Nephron progenitor cell (in vitro differentiated cells): ENCODE measurements around the gene PFKP.
A peak's percentile ranks its signal among the peaks of the same experiment; 100 is the strongest.

ENCODE experiments used
- DNase-seq: peaks from one replicate; pipeline ENCODE4 v3.0.0; 2021
- H3K27ac Mint-ChIP-seq: 2 replicates; pipeline ENCODE4 v1.8.0; 2021; ENCODE audit warnings: mild to moderate bottlenecking, moderate library complexity, mixed read lengths
- H3K27me3 Mint-ChIP-seq: 2 replicates; pipeline ENCODE4 v1.8.0; 2021; ENCODE audit warnings: mild to moderate bottlenecking, low read depth, mixed read lengths; ENCODE audit not compliant: poor library complexity
- H3K36me3 Mint-ChIP-seq: 2 replicates; pipeline ENCODE4 v1.8.0; 2021; ENCODE audit warnings: low read depth, mixed read lengths
- H3K4me1 Mint-ChIP-seq: 2 replicates; pipeline ENCODE4 v1.8.0; 2021; ENCODE audit warnings: mixed read lengths
- H3K4me3 Mint-ChIP-seq: 2 replicates; pipeline ENCODE4 v1.8.0; 2021; ENCODE audit warnings: mild to moderate bottlenecking, moderate library complexity, mixed read lengths
- H3K9me3 Mint-ChIP-seq: 2 replicates; pipeline ENCODE4 v1.8.0; 2021; ENCODE audit warnings: mild to moderate bottlenecking, moderate library complexity, mixed read lengths
- TF ChIP-seq, protein P1 (sequence below): fragments of 200-600 bp; sonication (generic); IDR thresholded peaks from 2 replicates; pipeline ENCODE4 v1.5.0; 2021; ENCODE audit warnings: antibody characterized with exemption

The PFKP gene

DNA sequence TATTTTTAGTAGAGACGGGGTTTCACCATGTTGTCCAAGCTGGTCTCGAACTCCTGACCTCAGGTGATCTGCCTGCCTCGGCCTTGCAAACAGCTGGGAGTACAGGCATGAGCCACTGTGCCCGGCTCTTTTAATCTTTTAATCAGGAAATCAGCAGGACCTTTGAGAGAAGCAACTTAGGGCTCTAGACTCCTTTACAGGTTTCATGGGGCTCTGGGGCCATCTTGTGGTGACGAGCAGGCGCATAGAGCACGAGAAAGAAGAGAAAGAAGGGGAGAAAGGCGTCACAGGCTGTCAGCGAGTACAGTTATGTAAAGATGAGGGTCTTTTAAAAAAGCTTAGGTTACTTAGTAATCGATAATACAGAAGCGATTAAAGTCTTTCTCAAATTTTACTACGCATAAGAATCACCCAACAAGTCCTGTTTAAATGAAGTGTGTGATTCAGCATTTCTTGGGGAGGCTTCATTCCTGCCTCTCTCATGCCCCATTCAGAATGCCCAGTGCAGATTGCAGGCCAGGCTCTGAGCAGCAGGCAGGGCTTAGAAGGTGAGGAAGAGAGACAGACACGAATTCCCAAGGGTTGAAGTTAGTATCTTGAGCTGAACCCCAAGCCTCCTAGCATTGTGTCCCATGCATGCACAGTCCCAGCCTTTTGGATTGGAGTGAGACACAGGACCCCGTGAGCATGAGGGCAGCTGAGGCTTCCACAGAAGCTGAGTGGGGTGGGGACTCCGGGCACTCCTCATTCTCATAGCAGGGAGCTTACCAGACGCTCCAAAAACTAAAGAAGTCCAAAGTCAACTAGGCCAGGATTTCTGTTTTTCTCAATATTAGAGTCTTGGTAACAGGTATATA is 23.6 kb upstream of the PFKP start:
- Mint-ChIP-seq H3K27ac (no peak overlapping the region), H3K4me1 (peaks cover 46% of the 10 kb centered on the region), H3K9me3 (peaks cover 22% of the 10 kb centered on the region), H3K36me3 (no peaks in the 10 kb centered on the region), H3K27me3 (peaks cover 7% of the 10 kb centered on the region), H3K4me3 (peak overlapping the region; percentile 33)
- peak; percentile 72 for DNase-seq
- TF ChIP-seq, protein P1, sequence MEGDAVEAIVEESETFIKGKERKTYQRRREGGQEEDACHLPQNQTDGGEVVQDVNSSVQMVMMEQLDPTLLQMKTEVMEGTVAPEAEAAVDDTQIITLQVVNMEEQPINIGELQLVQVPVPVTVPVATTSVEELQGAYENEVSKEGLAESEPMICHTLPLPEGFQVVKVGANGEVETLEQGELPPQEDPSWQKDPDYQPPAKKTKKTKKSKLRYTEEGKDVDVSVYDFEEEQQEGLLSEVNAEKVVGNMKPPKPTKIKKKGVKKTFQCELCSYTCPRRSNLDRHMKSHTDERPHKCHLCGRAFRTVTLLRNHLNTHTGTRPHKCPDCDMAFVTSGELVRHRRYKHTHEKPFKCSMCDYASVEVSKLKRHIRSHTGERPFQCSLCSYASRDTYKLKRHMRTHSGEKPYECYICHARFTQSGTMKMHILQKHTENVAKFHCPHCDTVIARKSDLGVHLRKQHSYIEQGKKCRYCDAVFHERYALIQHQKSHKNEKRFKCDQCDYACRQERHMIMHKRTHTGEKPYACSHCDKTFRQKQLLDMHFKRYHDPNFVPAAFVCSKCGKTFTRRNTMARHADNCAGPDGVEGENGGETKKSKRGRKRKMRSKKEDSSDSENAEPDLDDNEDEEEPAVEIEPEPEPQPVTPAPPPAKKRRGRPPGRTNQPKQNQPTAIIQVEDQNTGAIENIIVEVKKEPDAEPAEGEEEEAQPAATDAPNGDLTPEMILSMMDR, result peak; percentile 72

DNA sequence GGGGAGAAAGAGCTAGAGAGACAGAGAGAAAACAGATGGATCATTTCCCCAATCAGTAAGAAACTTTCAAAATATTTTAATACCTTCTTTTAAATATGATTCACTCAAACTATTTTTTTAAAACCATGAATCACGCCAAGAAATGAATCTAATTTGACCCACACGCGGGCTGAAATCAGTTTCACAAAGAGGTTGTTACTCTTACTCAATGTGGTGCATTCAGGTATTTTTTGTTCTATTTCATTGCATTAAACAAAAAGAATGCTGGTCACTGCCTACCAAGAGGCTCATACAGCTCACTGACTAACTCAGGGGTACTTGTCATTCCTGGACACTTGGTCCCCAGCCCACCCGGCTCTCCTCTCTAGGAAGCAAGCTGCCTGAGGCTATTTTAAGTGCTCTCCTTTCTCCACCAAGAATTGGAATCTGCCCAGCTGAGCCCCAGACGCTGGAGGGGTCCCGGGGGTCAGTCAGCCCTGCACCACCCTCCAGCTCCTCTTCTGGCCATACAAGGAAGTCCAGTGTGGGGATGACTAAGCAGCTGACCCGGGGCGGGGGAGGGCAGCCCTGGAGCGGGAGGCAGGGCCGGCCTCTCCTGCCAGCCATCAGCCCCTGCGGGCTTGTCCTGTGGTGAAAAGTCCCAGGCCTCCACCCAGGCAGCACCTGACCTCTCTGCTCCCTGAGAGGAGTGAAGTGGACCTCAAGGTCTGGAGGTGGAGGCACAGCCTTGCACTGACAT is 21.7 kb upstream of the PFKP start:
- DNase-seq, result peak; percentile 69
- peaks cover 5% of the 10 kb centered on the region for H3K27me3 Mint-ChIP-seq
- H3K9me3 Mint-ChIP-seq, result peaks cover 7% of the 10 kb centered on the region
- H3K4me3 Mint-ChIP-seq, result peak overlapping the region; percentile 61
- H3K36me3 Mint-ChIP-seq, result no peaks in the 10 kb centered on the region
- TF ChIP-seq, protein P1, result peak; percentile 37
- peaks cover 55% of the 10 kb centered on the region for H3K4me1 Mint-ChIP-seq
- no peak overlapping the region for H3K27ac Mint-ChIP-seq

DNA sequence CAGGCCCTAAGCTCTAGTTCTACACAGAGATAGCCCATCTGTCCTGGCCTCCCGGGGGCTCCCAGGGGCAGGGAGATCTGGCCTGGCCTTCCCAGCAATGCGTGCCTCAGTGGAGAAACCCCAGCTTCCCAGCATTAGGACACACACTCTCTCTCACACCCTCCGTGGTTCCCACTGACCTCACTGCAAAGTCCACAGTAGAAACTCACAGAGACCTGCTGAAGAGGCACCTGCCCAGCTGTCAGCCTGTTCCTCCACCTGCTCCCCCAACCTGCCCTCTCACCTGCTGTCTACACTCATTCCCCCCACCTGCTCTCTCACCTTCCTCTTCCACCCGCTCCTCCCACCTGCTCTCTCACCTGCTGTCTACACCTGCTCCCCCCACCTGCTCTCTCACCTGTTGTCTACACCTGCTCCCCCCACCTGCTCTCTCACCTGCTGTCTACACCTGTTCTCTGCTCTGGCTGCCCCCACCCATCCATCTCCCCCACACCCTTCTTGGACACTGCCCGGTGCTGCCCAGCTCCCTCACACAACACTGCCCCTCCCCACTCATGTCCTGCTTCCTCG is 21.1 kb upstream of the PFKP start:
- Mint-ChIP-seq H3K27me3 (peaks cover 3% of the 10 kb centered on the region), H3K36me3 (no peaks in the 10 kb centered on the region), H3K4me3 (no peak overlapping the region), H3K4me1 (peaks cover 55% of the 10 kb centered on the region), H3K9me3 (peaks cover 4% of the 10 kb centered on the region), H3K27ac (no peak overlapping the region)
- no peak for DNase-seq
- TF ChIP-seq, protein P1, result no peak

DNA sequence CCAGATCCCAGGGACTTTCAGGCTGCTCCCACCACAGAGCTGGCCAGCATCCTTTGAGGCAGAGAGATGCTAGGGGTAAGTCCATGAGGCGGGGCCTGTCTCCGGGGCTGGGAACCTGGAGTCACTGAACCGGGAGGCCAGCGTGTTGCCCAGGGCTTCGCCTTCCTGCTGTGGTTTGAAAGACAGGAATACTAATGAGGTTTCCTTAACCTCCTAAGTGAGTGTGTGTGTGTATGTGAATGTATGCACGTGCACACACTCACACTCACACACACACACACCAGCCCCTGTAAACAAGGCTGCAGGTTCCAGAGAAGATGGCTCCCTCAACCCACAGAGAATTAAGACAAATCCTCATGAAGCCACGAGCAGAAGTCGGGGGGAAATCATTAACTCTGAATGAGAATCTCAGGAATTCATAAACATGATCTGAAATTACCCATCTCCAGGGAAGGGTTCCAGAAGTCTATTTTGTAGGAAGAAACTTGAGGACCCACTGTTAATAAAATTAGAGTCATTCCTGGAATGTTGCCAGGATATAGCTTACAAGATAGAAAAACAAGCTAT is 20.3 kb upstream of the PFKP start:
- Mint-ChIP-seq H3K4me3 (peak overlapping the region; percentile 38), H3K4me1 (peaks cover 55% of the 10 kb centered on the region), H3K27me3 (peaks cover 3% of the 10 kb centered on the region), H3K27ac (no peak overlapping the region), H3K9me3 (no peaks in the 10 kb centered on the region), H3K36me3 (no peaks in the 10 kb centered on the region)
- TF ChIP-seq, protein P1, result no peak
- no peak for DNase-seq

DNA sequence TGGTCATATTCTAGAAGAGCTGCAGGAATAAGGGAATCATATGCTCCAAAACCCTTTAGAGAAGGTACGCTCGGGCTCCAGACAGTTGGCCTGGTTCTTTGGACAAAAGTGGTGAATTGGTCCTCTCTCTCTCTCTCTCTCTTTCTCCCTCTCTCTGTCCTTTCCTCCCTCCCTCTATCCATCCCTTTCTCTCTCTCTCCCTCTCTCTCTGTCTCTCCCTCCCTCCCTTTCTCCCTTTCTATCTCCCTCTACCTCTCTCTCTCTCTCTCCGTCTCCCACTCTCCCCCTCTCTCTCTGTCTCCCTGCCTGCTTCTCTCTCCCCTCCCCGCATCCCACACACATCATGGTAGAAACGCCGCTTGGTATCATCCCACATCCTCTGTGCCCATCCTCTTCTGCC is 19.8 kb upstream of the PFKP start:
- no peak for DNase-seq
- Mint-ChIP-seq H3K4me3 (no peak overlapping the region), H3K4me1 (peaks cover 55% of the 10 kb centered on the region), H3K27ac (no peak overlapping the region), H3K27me3 (peaks cover 3% of the 10 kb centered on the region), H3K36me3 (no peaks in the 10 kb centered on the region), H3K9me3 (no peaks in the 10 kb centered on the region)
- TF ChIP-seq, protein P1, result no peak
